DOHH2 (cell line): ENCODE measurements around the gene S1PR1.
A peak's percentile ranks its signal among the peaks of the same experiment; 100 is the strongest.

ENCODE experiments used
- EZH2phosphoT487 ChIP-seq: fragments of 200-600 bp; sonication (generic); IDR thresholded peaks from 2 replicates; pipeline ENCODE4 v1.6.1; 2017; ENCODE audit warnings: borderline replicate concordance, mild to moderate bottlenecking, antibody characterized with exemption, low read length, moderate library complexity, mixed read lengths
- TF ChIP-seq, protein P1 (sequence below): fragments of 200-600 bp; sonication (generic); IDR thresholded peaks from one replicate; pipeline ENCODE4 v1.5.1; 2014; ENCODE audit warnings: antibody characterized with exemption, mild to moderate bottlenecking, low read depth, low read length; ENCODE audit not compliant: poor library complexity, severe bottlenecking

DNA sequence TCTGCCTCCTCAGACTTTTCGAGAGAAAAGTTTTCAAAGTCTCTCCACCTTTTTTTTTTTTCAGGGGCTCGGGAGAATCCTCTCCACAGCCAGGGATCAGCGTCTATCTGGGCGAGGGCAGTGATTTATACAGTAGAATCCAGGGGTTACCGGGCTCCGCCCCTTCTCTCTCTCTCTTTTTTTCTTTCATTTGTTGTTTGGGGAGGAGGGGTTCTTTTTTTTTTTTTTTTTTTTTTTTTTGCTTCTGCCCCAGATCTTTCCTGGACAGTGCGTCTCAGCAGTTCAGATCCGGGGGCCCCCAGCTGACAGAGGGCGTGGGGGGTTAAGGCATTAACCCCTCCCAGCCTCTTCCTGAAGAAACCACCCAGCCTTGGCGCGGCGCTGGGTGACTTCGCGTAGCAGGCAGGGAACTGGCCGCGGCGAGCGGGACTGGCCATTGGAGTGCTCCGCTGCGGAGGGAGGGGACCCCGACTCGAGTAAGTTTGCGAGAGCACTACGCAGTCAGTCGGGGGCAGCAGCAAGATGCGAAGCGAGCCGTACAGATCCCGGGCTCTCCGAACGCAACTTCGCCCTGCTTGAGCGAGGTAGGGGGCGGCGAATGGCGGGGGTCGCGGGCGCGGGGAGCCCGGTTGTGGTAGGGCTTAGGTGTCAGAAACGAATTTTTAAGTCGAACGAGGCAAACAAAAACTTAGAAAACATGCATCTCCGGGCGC is at the start of gene S1PR1:
- TF ChIP-seq, protein P1, sequence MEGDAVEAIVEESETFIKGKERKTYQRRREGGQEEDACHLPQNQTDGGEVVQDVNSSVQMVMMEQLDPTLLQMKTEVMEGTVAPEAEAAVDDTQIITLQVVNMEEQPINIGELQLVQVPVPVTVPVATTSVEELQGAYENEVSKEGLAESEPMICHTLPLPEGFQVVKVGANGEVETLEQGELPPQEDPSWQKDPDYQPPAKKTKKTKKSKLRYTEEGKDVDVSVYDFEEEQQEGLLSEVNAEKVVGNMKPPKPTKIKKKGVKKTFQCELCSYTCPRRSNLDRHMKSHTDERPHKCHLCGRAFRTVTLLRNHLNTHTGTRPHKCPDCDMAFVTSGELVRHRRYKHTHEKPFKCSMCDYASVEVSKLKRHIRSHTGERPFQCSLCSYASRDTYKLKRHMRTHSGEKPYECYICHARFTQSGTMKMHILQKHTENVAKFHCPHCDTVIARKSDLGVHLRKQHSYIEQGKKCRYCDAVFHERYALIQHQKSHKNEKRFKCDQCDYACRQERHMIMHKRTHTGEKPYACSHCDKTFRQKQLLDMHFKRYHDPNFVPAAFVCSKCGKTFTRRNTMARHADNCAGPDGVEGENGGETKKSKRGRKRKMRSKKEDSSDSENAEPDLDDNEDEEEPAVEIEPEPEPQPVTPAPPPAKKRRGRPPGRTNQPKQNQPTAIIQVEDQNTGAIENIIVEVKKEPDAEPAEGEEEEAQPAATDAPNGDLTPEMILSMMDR, result peak; percentile 10
- 0 out of 2 replicates have a peak, but pooled peaks have one; percentile 53 for TF ChIP-seq EZH2phosphoT487
